ENCODE data around the gene JPH2. TPM values are rescaled to one million over a fixed set of nuclear protein-coding genes. Genes with fewer than 3 reads are reported as not detected.

The JPH2 gene
- total RNA-seq, 2 donors from 2014 or later, result 169 to 179 TPM

DNA sequence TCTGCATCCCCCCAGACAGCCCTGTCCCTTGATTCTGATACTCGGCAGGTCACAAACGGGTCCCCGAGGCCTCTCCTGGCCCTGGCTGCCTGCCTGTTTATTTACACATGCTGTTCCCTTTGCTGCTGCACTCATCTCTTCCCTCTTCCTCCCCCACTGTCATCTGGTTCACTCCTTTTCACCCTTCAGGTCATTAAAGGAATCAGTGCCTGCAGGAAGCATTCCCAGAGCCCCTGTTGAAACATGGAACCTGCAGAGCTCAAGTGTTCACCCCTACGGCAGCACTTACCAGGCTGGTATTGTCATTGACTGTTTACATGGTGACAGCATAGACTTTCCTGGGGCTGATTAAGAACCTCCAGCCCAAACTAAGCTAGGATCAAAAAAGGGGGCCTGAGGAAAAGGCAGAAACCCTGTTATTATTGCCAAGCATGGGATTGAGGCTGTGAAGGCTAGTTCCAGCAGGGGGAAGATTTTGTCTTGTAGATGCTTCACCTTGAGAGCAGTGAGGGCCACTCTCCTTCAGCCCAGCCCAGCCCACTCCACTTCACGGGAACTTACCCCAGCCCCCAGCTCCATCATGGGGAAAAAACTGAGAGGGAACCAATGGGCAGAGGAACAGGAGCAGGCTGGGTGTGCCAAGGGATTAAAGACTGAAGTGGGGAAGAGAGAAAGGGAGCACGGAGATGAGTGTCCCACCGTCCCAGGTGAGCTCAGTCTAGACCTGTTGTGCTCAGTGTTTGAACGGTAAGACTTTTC is 73.2 kb downstream of the JPH2 start:
- H3K4me3 ChIP-seq, result no peak overlapping the region
- peaks cover 26% of the 10 kb centered on the region for H3K36me3 ChIP-seq
- H3K27me3 ChIP-seq (replicated peaks; ENCODE audit: insufficient read depth), result no peaks in the 10 kb centered on the region
- peaks cover 0 to 58% of the 10 kb centered on the region in 2 donors for H3K4me1 ChIP-seq (ENCODE audit: control insufficient read depth in 1 of 2, low read depth in 2 of 2)
- DNase-seq (ENCODE audit: low spot score), result no peak
- TF ChIP-seq CTCF (IDR thresholded peaks at IDR 0.05), result no peak
- no peak for ATAC-seq (ENCODE audit: insufficient number of reproducible peaks, low FRiP score, low read depth)
- no peaks in the 10 kb centered on the region for H3K9me3 ChIP-seq
- H3K27ac ChIP-seq, result peak overlapping the region in 1 of 2 donors; percentile 46

GRCh38 chr20:44112889-44113617 is 73.9 kb downstream of the JPH2 start:
- H3K27me3 ChIP-seq (replicated peaks; ENCODE audit: insufficient read depth), result no peaks in the 10 kb centered on the region

GRCh38 chr20:44112456-44112855 is 74.5 kb downstream of the JPH2 start:
- H3K27me3 ChIP-seq (replicated peaks; ENCODE audit: insufficient read depth), result no peaks in the 10 kb centered on the region
- no peak overlapping the region for H3K4me3 ChIP-seq
- H3K36me3 ChIP-seq, result peaks cover 22% of the 10 kb centered on the region
- peak overlapping the region; percentile 46 to 70 for H3K27ac ChIP-seq
- no peak for DNase-seq (ENCODE audit: low spot score)
- no peak for TF ChIP-seq CTCF (IDR thresholded peaks at IDR 0.05)
- no peaks in the 10 kb centered on the region for H3K9me3 ChIP-seq
- ATAC-seq (ENCODE audit: insufficient number of reproducible peaks, low FRiP score, low read depth), result no peak
- H3K4me1 ChIP-seq (ENCODE audit: control insufficient read depth in 1 of 2, low read depth in 2 of 2), result peaks cover 0 to 49% of the 10 kb centered on the region in 2 donors

More at GRCh38 chr20:44112889-44113617, 73.9 kb downstream of the JPH2 start:
- no peaks in the 10 kb centered on the region for H3K9me3 ChIP-seq
- peak overlapping the region; percentile 27 to 46 for H3K27ac ChIP-seq
- ATAC-seq (ENCODE audit: insufficient number of reproducible peaks, low FRiP score, low read depth) (no peak), DNase-seq (ENCODE audit: low spot score) (no peak)
- no peak overlapping the region for H3K4me3 ChIP-seq
- no peak for TF ChIP-seq CTCF (IDR thresholded peaks at IDR 0.05)
- H3K4me1 ChIP-seq (ENCODE audit: control insufficient read depth in 1 of 2, low read depth in 2 of 2), result peaks cover 0 to 55% of the 10 kb centered on the region in 2 donors
- peaks cover 26% of the 10 kb centered on the region for H3K36me3 ChIP-seq

DNA sequence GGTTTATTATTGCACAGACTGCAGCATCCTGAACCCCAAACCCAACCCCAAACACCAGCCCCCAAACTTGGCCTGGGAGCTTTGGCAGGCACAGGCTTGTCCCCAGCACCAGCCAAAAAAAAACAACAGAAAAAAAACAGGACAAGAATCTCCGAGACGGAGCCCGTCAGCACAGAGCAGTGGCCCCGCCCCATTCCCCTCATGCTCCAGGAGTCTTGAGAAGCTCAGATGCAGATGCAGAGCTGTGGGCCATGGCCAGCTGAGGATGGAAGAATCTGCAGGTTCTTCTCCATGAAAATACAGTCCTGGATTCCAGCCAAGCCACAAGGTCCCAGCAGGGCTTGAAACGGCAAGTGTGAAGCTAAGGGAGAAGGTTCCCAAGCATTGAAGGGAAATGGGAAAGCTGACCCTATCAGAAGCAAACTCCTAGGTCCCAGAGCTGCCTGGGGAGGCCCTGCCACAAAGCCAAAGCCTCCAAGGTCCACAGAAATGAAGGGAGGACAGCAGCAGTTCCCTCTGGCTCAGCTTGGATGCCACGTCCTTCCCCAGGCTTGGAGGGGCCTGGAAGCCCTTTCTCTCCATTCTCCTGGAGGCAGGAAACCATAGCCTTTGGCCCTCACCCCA is 75.2 kb downstream of the JPH2 start:
- Histone ChIP-seq H3K36me3 (peaks cover 21% of the 10 kb centered on the region), H3K9me3 (no peaks in the 10 kb centered on the region), H3K27ac (peak overlapping the region; percentile 46 to 70), H3K27me3 (replicated peaks; ENCODE audit: insufficient read depth) (no peaks in the 10 kb centered on the region), H3K4me1 (ENCODE audit: control insufficient read depth in 1 of 2, low read depth in 2 of 2) (peaks cover 0 to 42% of the 10 kb centered on the region in 2 donors), H3K4me3 (no peak overlapping the region)
- TF ChIP-seq CTCF (IDR thresholded peaks at IDR 0.05), result no peak
- ATAC-seq (ENCODE audit: insufficient number of reproducible peaks, low FRiP score, low read depth) (no peak), DNase-seq (ENCODE audit: low spot score) (no peak)

Measured in thoracic aorta (tissue), 2 donors.